ENCODE results near the gene C6orf47. TPM values are rescaled to one million over a fixed set of nuclear protein-coding genes. Genes with fewer than 3 reads are reported as not detected.

Gene C6orf47
- total and polyA plus RNA-seq, 2 experiments from 2014 or later = 24.5 to 29.2 TPM

DNA sequence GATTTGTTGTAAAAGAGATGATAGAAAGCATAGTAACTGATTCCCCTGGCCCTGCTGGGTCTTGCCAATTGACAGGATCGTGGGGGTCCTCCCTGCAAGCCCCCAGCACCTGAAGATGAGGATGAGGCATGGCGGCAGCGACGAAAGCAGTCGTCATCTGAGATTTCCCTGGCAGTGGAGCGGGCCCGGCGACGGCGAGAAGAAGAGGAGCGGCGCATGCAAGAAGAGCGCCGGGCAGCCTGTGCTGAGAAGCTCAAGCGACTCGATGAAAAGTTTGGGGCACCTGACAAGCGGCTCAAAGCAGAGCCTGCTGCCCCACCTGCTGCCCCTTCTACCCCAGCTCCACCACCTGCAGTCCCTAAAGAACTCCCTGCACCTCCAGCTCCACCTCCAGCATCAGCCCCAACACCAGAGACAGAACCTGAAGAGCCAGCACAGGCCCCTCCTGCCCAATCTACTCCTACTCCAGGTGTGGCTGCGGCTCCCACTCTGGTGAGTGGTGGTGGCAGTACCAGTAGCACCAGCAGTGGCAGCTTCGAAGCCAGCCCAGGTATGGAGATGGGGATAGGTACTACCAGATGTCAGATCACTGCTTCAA, 32.8 kb downstream of the C6orf47 start:
- Histone ChIP-seq H3K9me3 (ENCODE audit: low read depth) (no peaks in the 10 kb centered on the region), H3K36me3 (peaks cover 87% of the 10 kb centered on the region), H3K27me3 (no peaks in the 10 kb centered on the region), H3K27ac (no peak overlapping the region), H3K4me1 (ENCODE audit: low read depth) (no peaks in the 10 kb centered on the region), H3K4me3 (no peak overlapping the region)
- no peak for DNase-seq (ENCODE audit: low read depth in 1 of 2, low spot score in 1 of 2)
- TF ChIP-seq, protein P1, sequence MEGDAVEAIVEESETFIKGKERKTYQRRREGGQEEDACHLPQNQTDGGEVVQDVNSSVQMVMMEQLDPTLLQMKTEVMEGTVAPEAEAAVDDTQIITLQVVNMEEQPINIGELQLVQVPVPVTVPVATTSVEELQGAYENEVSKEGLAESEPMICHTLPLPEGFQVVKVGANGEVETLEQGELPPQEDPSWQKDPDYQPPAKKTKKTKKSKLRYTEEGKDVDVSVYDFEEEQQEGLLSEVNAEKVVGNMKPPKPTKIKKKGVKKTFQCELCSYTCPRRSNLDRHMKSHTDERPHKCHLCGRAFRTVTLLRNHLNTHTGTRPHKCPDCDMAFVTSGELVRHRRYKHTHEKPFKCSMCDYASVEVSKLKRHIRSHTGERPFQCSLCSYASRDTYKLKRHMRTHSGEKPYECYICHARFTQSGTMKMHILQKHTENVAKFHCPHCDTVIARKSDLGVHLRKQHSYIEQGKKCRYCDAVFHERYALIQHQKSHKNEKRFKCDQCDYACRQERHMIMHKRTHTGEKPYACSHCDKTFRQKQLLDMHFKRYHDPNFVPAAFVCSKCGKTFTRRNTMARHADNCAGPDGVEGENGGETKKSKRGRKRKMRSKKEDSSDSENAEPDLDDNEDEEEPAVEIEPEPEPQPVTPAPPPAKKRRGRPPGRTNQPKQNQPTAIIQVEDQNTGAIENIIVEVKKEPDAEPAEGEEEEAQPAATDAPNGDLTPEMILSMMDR (IDR thresholded peaks at IDR 0.05; ENCODE audit: low read depth, low read length) = no peak

DNA sequence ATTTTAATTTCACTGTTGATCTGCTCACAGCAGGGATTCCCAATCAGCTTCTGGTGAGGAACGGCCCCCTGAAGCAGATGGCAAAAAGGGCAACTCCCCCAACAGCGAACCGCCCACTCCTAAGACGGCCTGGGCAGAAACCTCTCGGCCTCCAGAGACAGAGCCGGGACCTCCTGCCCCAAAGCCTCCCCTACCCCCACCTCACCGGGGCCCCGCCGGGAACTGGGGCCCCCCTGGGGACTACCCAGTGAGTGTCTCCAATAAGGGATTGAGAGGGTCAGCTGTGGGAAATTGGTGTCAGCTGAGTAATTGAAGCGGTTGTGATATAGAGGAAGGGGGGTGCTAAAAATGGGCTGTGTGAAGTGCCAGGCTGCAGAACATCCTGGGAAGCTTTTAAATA, 33.6 kb downstream of the C6orf47 start:
- TF ChIP-seq, protein P1 (IDR thresholded peaks at IDR 0.05; ENCODE audit: low read depth, low read length) = no peak
- no peak overlapping the region for H3K27ac ChIP-seq
- H3K4me1 ChIP-seq (ENCODE audit: low read depth) = peaks cover 4% of the 10 kb centered on the region
- no peaks in the 10 kb centered on the region for H3K27me3 ChIP-seq
- no peaks in the 10 kb centered on the region for H3K9me3 ChIP-seq (ENCODE audit: low read depth)
- H3K36me3 ChIP-seq = peaks cover 85% of the 10 kb centered on the region
- no peak overlapping the region for H3K4me3 ChIP-seq
- no peak for DNase-seq (ENCODE audit: low read depth in 1 of 2, low spot score in 1 of 2)

DNA sequence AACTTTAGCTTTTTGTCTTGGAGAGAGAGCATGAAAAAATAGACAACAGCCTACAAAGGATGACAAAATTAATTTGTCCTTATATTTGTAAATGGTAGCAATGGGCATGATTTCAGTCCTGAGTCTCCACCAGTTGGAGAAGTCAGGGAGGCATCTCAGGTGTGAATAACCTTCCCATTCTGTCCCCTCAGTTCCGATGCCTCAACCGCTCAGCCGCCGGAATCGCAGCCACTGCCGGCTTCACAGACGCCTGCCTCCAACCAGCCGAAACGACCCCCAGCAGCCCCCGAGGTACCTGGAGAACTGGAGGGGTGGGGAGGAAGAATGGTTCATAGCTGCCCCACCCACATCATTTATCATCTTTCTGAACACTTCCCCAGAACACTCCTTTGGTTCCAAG, 36.5 kb downstream of the C6orf47 start:
- Histone ChIP-seq H3K27ac (no peak overlapping the region), H3K27me3 (no peaks in the 10 kb centered on the region)

DNA sequence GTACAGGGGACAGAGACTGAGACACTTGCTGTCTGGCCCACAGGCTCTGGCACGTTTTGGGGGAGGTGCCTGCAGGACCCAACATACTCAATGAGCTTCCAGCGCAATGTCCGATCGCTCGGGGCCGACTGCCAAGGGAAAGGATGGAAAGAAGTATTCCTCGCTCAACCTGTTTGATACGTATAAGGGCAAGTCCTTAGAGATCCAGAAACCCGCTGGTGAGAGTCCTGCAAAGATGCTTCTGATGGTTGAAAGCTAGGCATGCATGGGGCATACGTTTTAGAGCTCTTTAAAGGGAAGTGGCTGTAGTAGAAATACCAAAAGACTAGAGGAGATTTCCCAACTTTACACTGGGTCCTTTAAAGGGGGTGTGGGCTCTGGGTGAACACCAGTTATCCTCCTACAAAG, 37.9 kb downstream of the C6orf47 start:
- TF ChIP-seq, protein P1 (IDR thresholded peaks at IDR 0.05; ENCODE audit: low read depth, low read length) = no peak
- peak overlapping the region; percentile 76 for H3K4me3 ChIP-seq
- H3K4me1 ChIP-seq (ENCODE audit: low read depth) = peaks cover 4% of the 10 kb centered on the region
- H3K27ac ChIP-seq = no peak overlapping the region
- no peaks in the 10 kb centered on the region for H3K27me3 ChIP-seq
- H3K36me3 ChIP-seq = peaks cover 47% of the 10 kb centered on the region
- DNase-seq (ENCODE audit: low read depth in 1 of 2, low spot score in 1 of 2) = no peak
- no peaks in the 10 kb centered on the region for H3K9me3 ChIP-seq (ENCODE audit: low read depth)

More for the DNA sequence above, 36.5 kb downstream of the C6orf47 start:
- H3K4me1 ChIP-seq (ENCODE audit: low read depth) = peaks cover 4% of the 10 kb centered on the region
- H3K4me3 ChIP-seq = no peak overlapping the region
- TF ChIP-seq, protein P1 (IDR thresholded peaks at IDR 0.05; ENCODE audit: low read depth, low read length) = no peak
- DNase-seq (ENCODE audit: low read depth in 1 of 2, low spot score in 1 of 2) = no peak
- no peaks in the 10 kb centered on the region for H3K9me3 ChIP-seq (ENCODE audit: low read depth)
- H3K36me3 ChIP-seq = peaks cover 61% of the 10 kb centered on the region

DNA sequence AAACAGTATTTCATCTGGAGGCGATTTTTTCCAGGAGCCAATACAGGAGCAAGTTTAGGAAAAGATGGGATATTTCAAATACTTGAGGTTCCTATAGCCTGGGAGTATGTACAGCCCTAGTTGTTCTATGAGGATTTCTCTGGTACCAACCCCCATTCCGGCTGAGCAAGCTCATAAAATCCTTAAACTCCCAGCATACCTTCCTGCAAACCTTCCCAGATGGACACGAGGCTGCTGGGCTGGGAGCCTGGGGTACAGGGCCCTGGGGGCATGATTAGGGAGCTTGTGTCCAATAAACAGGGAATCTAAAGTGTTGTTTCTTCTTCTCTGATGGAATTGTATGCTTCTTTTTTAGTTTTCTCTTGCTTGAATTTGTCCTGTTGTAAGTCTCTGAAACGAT, 38.6 kb downstream of the C6orf47 start:
- DNase-seq (ENCODE audit: low read depth in 1 of 2, low spot score in 1 of 2) = no peak
- H3K36me3 ChIP-seq = peaks cover 41% of the 10 kb centered on the region

More for the DNA sequence above, 38.6 kb downstream of the C6orf47 start:
- H3K27me3 ChIP-seq = no peaks in the 10 kb centered on the region
- TF ChIP-seq, protein P1 (IDR thresholded peaks at IDR 0.05; ENCODE audit: low read depth, low read length) = no peak
- H3K27ac ChIP-seq = peak overlapping the region; percentile 97
- peaks cover 4% of the 10 kb centered on the region for H3K4me1 ChIP-seq (ENCODE audit: low read depth)
- peak overlapping the region; percentile 76 for H3K4me3 ChIP-seq
- H3K9me3 ChIP-seq (ENCODE audit: low read depth) = no peaks in the 10 kb centered on the region

All from cardiac muscle cell (in vitro differentiated cells and primary cell).